ENCODE results near the gene CCDC121. TPM values are rescaled to one million over a fixed set of nuclear protein-coding genes. Genes with fewer than 3 reads are reported as not detected.
A peak's percentile ranks its signal among the peaks of the same experiment; 100 is the strongest.
"Not testable (repeated sequence)": the region's sequence is repeated elsewhere in the genome, so short reads cannot be mapped to it uniquely, and the experiment has no call there.

Gene CCDC121
- total RNA-seq, 2 experiments from 2014 or later = 1.1 to 1.6 TPM

DNA sequence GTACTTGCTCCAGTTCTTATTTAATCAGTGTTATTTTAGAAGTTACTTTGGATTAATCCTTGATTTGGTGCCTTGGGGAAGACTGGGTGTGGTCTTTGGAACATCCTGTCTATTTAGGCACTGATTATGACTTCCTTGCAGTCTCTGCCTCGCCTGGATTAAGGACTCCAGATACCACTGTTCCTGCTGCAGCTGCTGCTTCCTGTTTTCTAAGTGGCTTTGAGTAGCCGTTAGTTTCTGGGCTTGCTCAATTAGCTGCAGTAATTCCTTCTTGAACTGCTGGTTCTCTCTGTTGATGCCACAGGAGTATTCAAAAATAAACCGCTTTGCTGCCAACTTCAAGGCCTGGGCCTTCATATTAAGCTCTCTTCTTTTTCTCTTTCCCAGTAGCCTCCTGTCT, 1.9 kb downstream of the CCDC121 start:
- POLR2A ChIA-PET = interaction anchor here (1.2 to 2.6 kb wide), 2 partner anchors 44 to 217 kb away, joined by 3 to 11 read pairs; partner anchors contain the start of genes PPM1G and ZNF512
- Mint-ChIP-seq H3K36me3 (peaks cover 28% of the 10 kb centered on the region), H3K27ac (peak overlapping the region; percentile 37), H3K4me1 (peaks cover 18% of the 10 kb centered on the region)
- H3K27me3 Mint-ChIP-seq; ATAC-seq (ENCODE audit: low read depth); DNase-seq; H3K4me3 Mint-ChIP-seq; H3K9me3 Mint-ChIP-seq: not testable (repeated sequence)

DNA sequence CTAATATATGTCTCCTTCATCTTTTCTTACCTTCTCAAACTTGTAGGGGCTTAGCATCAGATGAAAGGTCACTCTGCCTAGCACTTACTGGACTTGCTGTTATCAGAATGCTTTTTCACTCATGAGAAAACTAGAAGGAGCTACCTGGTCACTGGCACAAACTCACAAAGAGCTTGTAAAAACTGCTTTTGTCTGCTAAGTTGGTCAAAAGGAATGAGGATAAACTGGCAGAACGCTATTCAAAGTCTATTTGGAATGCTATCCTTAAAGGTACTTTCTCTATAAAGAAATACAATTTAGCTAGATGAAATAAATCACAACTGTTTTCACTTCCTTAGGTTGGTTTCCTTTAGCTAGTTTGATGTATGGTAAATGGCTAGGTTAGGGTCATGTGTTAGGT, 2.5 kb downstream of the CCDC121 start:
- Mint-ChIP-seq H3K36me3 (peaks cover 33% of the 10 kb centered on the region), H3K4me1 (peaks cover 17% of the 10 kb centered on the region)
- ATAC-seq (ENCODE audit: low read depth); H3K4me3 Mint-ChIP-seq; H3K27ac Mint-ChIP-seq; H3K9me3 Mint-ChIP-seq; H3K27me3 Mint-ChIP-seq; DNase-seq: not testable (repeated sequence)
- POLR2A ChIA-PET = interaction anchor here (1.2 kb wide), 1 partner anchor 217 kb away, joined by 3 read pairs; the partner anchor contains the start of gene PPM1G

GRCh38 chr2:27624943-27625342, 3.9 kb downstream of the CCDC121 start:
- no peak overlapping the region for H3K27ac Mint-ChIP-seq
- no peaks in the 10 kb centered on the region for H3K9me3 Mint-ChIP-seq
- H3K36me3 Mint-ChIP-seq = peaks cover 29% of the 10 kb centered on the region
- ATAC-seq (ENCODE audit: low read depth) = no peak
- H3K4me1 Mint-ChIP-seq = peaks cover 17% of the 10 kb centered on the region
- H3K27me3 Mint-ChIP-seq = no peaks in the 10 kb centered on the region
- POLR2A ChIA-PET = interaction anchor here (1.6 kb wide), 1 partner anchor 10 kb away, joined by 3 read pairs; no protein-coding TSS in a partner anchor
- no peak for DNase-seq
- H3K4me3 Mint-ChIP-seq = no peak overlapping the region

- H3K4me3 Mint-ChIP-seq = no peak overlapping the region
- peaks cover 33% of the 10 kb centered on the region for H3K36me3 Mint-ChIP-seq
- H3K9me3 Mint-ChIP-seq = no peaks in the 10 kb centered on the region
- no peaks in the 10 kb centered on the region for H3K27me3 Mint-ChIP-seq
- POLR2A ChIA-PET = no interaction called here
- ATAC-seq (ENCODE audit: low read depth) (no peak), DNase-seq (no peak)
- peaks cover 15% of the 10 kb centered on the region for H3K4me1 Mint-ChIP-seq
- H3K27ac Mint-ChIP-seq = peak overlapping the region; percentile 3
Measured at GRCh38 chr2:27622921-27623384, 5.9 kb downstream of the CCDC121 start.

GRCh38 chr2:27621524-27621923, 7.3 kb downstream of the CCDC121 start:
- Mint-ChIP-seq H3K27me3 (no peaks in the 10 kb centered on the region), H3K4me3 (no peak overlapping the region), H3K9me3 (no peaks in the 10 kb centered on the region), H3K36me3 (peaks cover 41% of the 10 kb centered on the region), H3K27ac (peak overlapping the region; percentile 24), H3K4me1 (peaks cover 4% of the 10 kb centered on the region)
- no peak for ATAC-seq (ENCODE audit: low read depth)
- POLR2A ChIA-PET = no interaction called here
- DNase-seq = no peak

DNA sequence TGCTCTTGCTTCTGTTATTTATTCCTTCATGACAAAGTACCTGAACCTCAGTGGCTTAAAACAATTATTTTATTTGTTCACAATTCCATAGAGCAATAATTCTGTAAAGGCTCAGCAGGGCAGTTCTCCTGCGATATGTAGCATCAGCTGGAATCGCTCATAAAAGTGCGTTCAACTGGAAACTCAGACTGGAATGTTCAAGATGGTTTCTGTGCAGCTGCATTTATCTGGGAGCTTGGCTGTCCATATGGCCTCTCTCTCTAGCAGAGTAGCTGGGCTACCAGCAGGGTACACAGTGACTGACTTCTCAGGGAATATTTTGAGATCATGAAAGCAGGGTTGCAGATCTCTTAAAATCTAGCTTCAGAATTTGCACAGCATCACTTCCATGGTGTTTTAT, 13.5 kb downstream of the CCDC121 start:
- Mint-ChIP-seq H3K9me3 (no peaks in the 10 kb centered on the region), H3K27ac (no peak overlapping the region), H3K27me3 (no peaks in the 10 kb centered on the region), H3K36me3 (peaks cover 38% of the 10 kb centered on the region), H3K4me3 (no peak overlapping the region), H3K4me1 (no peaks in the 10 kb centered on the region)
- no peak for DNase-seq
- POLR2A ChIA-PET = interaction anchor here (1.2 kb wide), 1 partner anchor 10 kb away, joined by 3 read pairs; no protein-coding TSS in a partner anchor
- ATAC-seq (ENCODE audit: low read depth) = no peak

DNA sequence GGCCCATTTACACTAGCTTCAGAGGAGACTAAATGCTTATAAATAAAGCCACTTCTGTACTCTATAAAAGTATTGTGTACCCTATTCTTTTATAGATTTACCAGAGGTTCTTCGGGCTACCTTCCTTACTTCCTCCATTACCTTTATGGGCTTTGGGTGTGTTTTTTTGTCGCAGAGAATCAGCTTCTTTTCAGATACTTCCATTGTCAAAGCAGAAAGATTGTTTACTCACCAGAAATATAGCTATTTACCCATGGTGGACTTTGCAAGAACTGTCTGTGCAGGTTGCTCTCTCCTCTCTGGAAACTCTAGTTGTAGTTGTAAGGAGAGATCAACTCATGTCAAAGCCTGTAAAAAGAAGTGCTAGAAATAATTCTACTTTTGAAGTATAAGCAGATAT, 14.8 kb downstream of the CCDC121 start:
- POLR2A ChIA-PET = no interaction called here
- no peak overlapping the region for H3K4me3 Mint-ChIP-seq
- no peaks in the 10 kb centered on the region for H3K27me3 Mint-ChIP-seq
- peaks cover 37% of the 10 kb centered on the region for H3K36me3 Mint-ChIP-seq
- no peak for DNase-seq
- ATAC-seq (ENCODE audit: low read depth) = no peak
- no peaks in the 10 kb centered on the region for H3K9me3 Mint-ChIP-seq
- no peak overlapping the region for H3K27ac Mint-ChIP-seq
- no peaks in the 10 kb centered on the region for H3K4me1 Mint-ChIP-seq

GRCh38 chr2:27606611-27607010, 22.2 kb downstream of the CCDC121 start:
- no peak overlapping the region for H3K27ac Mint-ChIP-seq
- H3K27me3 Mint-ChIP-seq = no peaks in the 10 kb centered on the region
- peaks cover 41% of the 10 kb centered on the region for H3K36me3 Mint-ChIP-seq
- H3K4me3 Mint-ChIP-seq = no peak overlapping the region
- POLR2A ChIA-PET = no interaction called here
- no peak for DNase-seq
- no peaks in the 10 kb centered on the region for H3K9me3 Mint-ChIP-seq
- H3K4me1 Mint-ChIP-seq = peaks cover 1% of the 10 kb centered on the region
- ATAC-seq (ENCODE audit: low read depth) = no peak

DNA sequence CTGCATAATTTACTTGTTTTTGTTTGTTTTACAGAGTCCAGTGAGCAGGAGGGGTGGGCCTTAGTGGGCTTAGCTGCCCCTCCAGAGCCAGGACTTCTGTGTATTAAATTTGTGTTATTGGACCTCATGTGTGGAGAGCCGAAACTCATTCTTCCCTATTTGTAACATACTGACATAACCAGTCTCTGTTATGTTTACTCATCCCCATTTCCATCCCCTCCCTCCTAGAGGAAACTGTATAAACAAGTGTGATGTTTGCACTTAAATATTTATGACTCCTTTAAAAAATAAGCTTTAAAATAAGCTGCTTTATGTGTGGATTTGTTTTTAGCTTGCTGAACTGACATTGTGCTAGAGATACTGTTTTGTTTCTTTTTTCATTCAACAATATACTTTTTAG, 32.2 kb downstream of the CCDC121 start:
- peaks cover 17% of the 10 kb centered on the region for H3K4me1 Mint-ChIP-seq
- H3K9me3 Mint-ChIP-seq = peaks cover 9% of the 10 kb centered on the region
- ATAC-seq (ENCODE audit: low read depth) (no peak), DNase-seq (no peak)
- POLR2A ChIA-PET = no interaction called here
- H3K27ac Mint-ChIP-seq = no peak overlapping the region
- peaks cover 56% of the 10 kb centered on the region for H3K36me3 Mint-ChIP-seq
- H3K27me3 Mint-ChIP-seq = no peaks in the 10 kb centered on the region
- no peak overlapping the region for H3K4me3 Mint-ChIP-seq

GRCh38 chr2:27595412-27595811, 33.4 kb downstream of the CCDC121 start:
- H3K4me3 Mint-ChIP-seq; H3K27me3 Mint-ChIP-seq; DNase-seq; H3K27ac Mint-ChIP-seq; ATAC-seq (ENCODE audit: low read depth); POLR2A ChIA-PET: not testable (repeated sequence)
- Mint-ChIP-seq H3K4me1 (peaks cover 17% of the 10 kb centered on the region), H3K9me3 (peaks cover 13% of the 10 kb centered on the region), H3K36me3 (peaks cover 58% of the 10 kb centered on the region)

GRCh38 chr2:27594020-27594703, 34.6 kb downstream of the CCDC121 start:
- POLR2A ChIA-PET; H3K4me1 Mint-ChIP-seq; H3K27ac Mint-ChIP-seq; ATAC-seq (ENCODE audit: low read depth); DNase-seq; H3K27me3 Mint-ChIP-seq; H3K4me3 Mint-ChIP-seq: not testable (repeated sequence)
- H3K9me3 Mint-ChIP-seq = peaks cover 17% of the 10 kb centered on the region
- H3K36me3 Mint-ChIP-seq = peaks cover 62% of the 10 kb centered on the region

DNA sequence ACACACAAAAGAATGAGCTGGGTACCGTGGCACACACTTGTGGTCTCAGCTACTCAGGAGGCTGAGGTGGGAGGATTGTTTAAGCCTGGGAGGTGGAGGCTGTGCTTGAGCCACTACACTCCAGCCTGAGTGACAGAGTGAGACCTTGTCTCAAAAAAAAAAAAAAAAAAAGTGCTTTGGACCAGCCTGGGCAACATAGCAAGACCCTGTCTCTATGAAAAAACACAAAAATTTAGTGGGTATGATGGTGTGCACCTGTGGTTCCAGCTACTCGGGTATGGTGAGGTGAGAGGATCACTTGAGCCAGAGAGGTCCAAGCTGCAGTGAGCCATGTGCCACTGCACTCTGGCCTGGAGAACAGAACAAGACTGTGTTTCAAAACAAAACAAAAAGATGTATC, 35.6 kb downstream of the CCDC121 start:
- ATAC-seq (ENCODE audit: low read depth) = no peak
- Mint-ChIP-seq H3K27me3 (no peaks in the 10 kb centered on the region), H3K36me3 (peaks cover 62% of the 10 kb centered on the region), H3K4me1 (peaks cover 4% of the 10 kb centered on the region), H3K4me3 (no peak overlapping the region), H3K9me3 (peaks cover 17% of the 10 kb centered on the region), H3K27ac (no peak overlapping the region)
- DNase-seq = no peak
- POLR2A ChIA-PET = interaction anchor here (0.6 to 0.7 kb wide), 2 partner anchors 12 to 213 kb away, joined by 3 read pairs; partner anchors contain the start of gene ZNF513

- Mint-ChIP-seq H3K4me1 (peaks cover 10% of the 10 kb centered on the region), H3K27me3 (no peaks in the 10 kb centered on the region), H3K4me3 (no peak overlapping the region), H3K36me3 (peaks cover 67% of the 10 kb centered on the region), H3K27ac (no peak overlapping the region), H3K9me3 (peaks cover 17% of the 10 kb centered on the region)
- no peak for DNase-seq
- POLR2A ChIA-PET = no interaction called here
- ATAC-seq (ENCODE audit: low read depth) = no peak
Measured at GRCh38 chr2:27591745-27592144, 37.1 kb downstream of the CCDC121 start.

GRCh38 chr2:27588308-27588707, 40.5 kb downstream of the CCDC121 start:
- Mint-ChIP-seq H3K4me1 (peaks cover 34% of the 10 kb centered on the region), H3K27ac (no peak overlapping the region), H3K36me3 (peaks cover 58% of the 10 kb centered on the region), H3K27me3 (no peaks in the 10 kb centered on the region), H3K4me3 (no peak overlapping the region), H3K9me3 (peaks cover 10% of the 10 kb centered on the region)
- no peak for DNase-seq
- no peak for ATAC-seq (ENCODE audit: low read depth)
- POLR2A ChIA-PET = no interaction called here
